Spleen (tissue), 11 donors: ENCODE data around the gene C5. TPM values are rescaled to one million over a fixed set of nuclear protein-coding genes. Genes with fewer than 3 reads are reported as not detected.

Source experiments
- DNase-seq: peaks from one replicate; pipeline ENCODE4 v3.0.0-alpha.2; 2020
- H3K27ac ChIP-seq, 8 donors: fragments of 200-600 bp; sonication (generic) in 7 of 8; 1 replicate in 4 of 8; 2 replicates in 4 of 8; pipeline versions ENCODE4 v1.5.0 to v1.8.0; 2016 to 2021; ENCODE audit warnings: inconsistent platforms in 4 of 8, mild to moderate bottlenecking in 4 of 8, moderate library complexity in 1 of 8
- H3K27me3 ChIP-seq, 7 donors: fragments of 200-600 bp; sonication (generic) in 6 of 7; replicated peaks in 1 of 7; 1 replicate in 4 of 7; 2 replicates in 3 of 7; pipeline versions ENCODE4 v1.5.0 to v1.8.0; 2016 to 2021; ENCODE audit warnings: inconsistent platforms in 3 of 7, mild to moderate bottlenecking in 1 of 7
- H3K36me3 ChIP-seq, 6 donors: fragments of 200-600 bp; sonication (generic) in 5 of 6; 1 replicate in 4 of 6; 2 replicates in 2 of 6; pipeline versions ENCODE4 v1.5.0 to v1.8.0; 2016 to 2021; ENCODE audit warnings: inconsistent platforms in 2 of 6
- H3K4me1 ChIP-seq, 6 donors: fragments of 200-600 bp; sonication (generic) in 5 of 6; 1 replicate in 3 of 6; 2 replicates in 3 of 6; pipeline versions ENCODE4 v1.5.0 to v1.8.0; 2016 to 2021; ENCODE audit warnings: inconsistent platforms in 3 of 6
- H3K4me3 ChIP-seq, 8 donors: fragments of 200-600 bp; sonication (generic) in 7 of 8; 1 replicate in 4 of 8; 2 replicates in 4 of 8; pipeline versions ENCODE4 v1.5.0 to v1.8.0; 2016 to 2021; ENCODE audit warnings: inconsistent platforms in 4 of 8, mild to moderate bottlenecking in 4 of 8, moderate library complexity in 2 of 8
- H3K9me3 ChIP-seq, 8 donors: fragments of 200-600 bp; sonication (generic) in 7 of 8; 1 replicate in 4 of 8; 2 replicates in 4 of 8; pipeline versions ENCODE4 v1.5.0 to v1.8.0; 2016 to 2021; ENCODE audit warnings: inconsistent platforms in 4 of 8
- CTCF ChIP-seq, 11 experiments: fragments of 200-600 bp in 7 of 11; fragments of 450-650 bp in 4 of 11; sonication (generic) in 4 of 11; IDR thresholded peaks in 8 of 11; conservative IDR thresholded peaks in 3 of 11; 1 replicate in 7 of 11; 2 replicates in 4 of 11; pipeline versions ENCODE4 v1.4.0 to v1.8.0; 2016 to 2021; ENCODE audit warnings: antibody characterized with exemption in 11 of 11, inconsistent platforms in 4 of 11, mild to moderate bottlenecking in 1 of 11
- POLR2A ChIP-seq, 3 donors: fragments of 450-650 bp; IDR thresholded peaks; one replicate each; pipeline ENCODE4 v1.5.1; 2017; ENCODE audit warnings: antibody characterized with exemption in 3 of 3, mild to moderate bottlenecking in 1 of 3
- POLR2AphosphoS5 ChIP-seq, 3 donors: sonication (generic); formaldehyde crosslinking; IDR thresholded peaks; one replicate each; pipeline ENCODE4 v1.5.1; 2017; ENCODE audit warnings: antibody characterized with exemption in 3 of 3
- WGBS, 5 donors: extraction: QIAGEN DNeasy Blood & Tissue Kit in 3 of 5; methylation state at CpG; one replicate each; pipeline versions ENCODE4 v1.1.5 to v1.1.7; 2013 to 2018; 5-methylcytosine and 5-hydroxymethylcytosine counted together
- intact Hi-C: fragments of 100-400 bp; cut with DNase I; formaldehyde crosslinking; loops from one replicate; pipeline ENCODE4 v1.15.0; 2023; ENCODE audit warnings: low total_unique reads
- polyA plus RNA-seq, 3 donors: library from polyadenylated mRNA; stranded (reverse); fragments of 200-250 nt; gene quantifications; one replicate each; pipeline ENCODE4 v1.2.1, GENCODE V29; 2013
- total RNA-seq, 7 donors: library from RNA; depleted of rRNA in 3 of 7; stranded (reverse); fragments of >200 nt in 3 of 7; fragmentation: NEBNext Ultra II Directional in 4 of 7; extraction: Animal tissue kit (Norgen Biotek cat#: 25700) in 4 of 7; gene quantifications; one replicate each; pipeline versions ENCODE4 v1.1.0 to v1.2.1, GENCODE V29; 2016 to 2021
- donor health status: healthy with polysubstance abuse.
- donor health status: DM: no; HTN: no; CAD: no; lungs with moderate emphysema.
- donor health status: DM: no; HTN: no; CAD: no.
- donor health status: Bipolar disorder and iron deficiency.
- donor health status: healthy.
- donor health status: DM: no; HTN: no; CAD: no.
- donor health status: DM: yes; HTN: yes; CAD: no.

The C5 gene
- total and polyA plus RNA-seq, 10 donors = 1.2 to 10.4 (median 2.9) TPM

GRCh38 chr9:120965344-120966012, 84.6 kb downstream of the C5 start:
- H3K27me3 ChIP-seq = no peaks in the 10 kb centered on the region
- no peak overlapping the region for H3K27ac ChIP-seq
- H3K4me1 ChIP-seq = no peaks in the 10 kb centered on the region
- peaks cover 0 to 32% (median 2%) of the 10 kb centered on the region in 6 donors for H3K36me3 ChIP-seq
- no peak overlapping the region for H3K4me3 ChIP-seq
- TF ChIP-seq CTCF (IDR thresholded peaks at IDR 0.05 in 8 of 11, conservative IDR thresholded peaks at IDR 0.05 in 3 of 11) (no peak), POLR2AphosphoS5 (IDR thresholded peaks at IDR 0.05) (no peak), POLR2A (IDR thresholded peaks at IDR 0.05) (no peak)
- no peak for DNase-seq
- no peaks in the 10 kb centered on the region for H3K9me3 ChIP-seq
- WGBS, 5 donors = 74 to 92% (median 85%) methylated on average over 4 of the region's 4 CpGs
- intact Hi-C loops = no loop called here

- TF ChIP-seq CTCF (IDR thresholded peaks at IDR 0.05 in 8 of 11, conservative IDR thresholded peaks at IDR 0.05 in 3 of 11) (no peak), POLR2AphosphoS5 (IDR thresholded peaks at IDR 0.05) (no peak), POLR2A (IDR thresholded peaks at IDR 0.05) (no peak)
- intact Hi-C loops = no loop called here
- H3K36me3 ChIP-seq = peaks cover 0 to 37% (median 2%) of the 10 kb centered on the region in 6 donors
- H3K4me1 ChIP-seq = no peaks in the 10 kb centered on the region
- no peaks in the 10 kb centered on the region for H3K27me3 ChIP-seq
- H3K27ac ChIP-seq = no peak overlapping the region
- DNase-seq = no peak
- H3K9me3 ChIP-seq = no peaks in the 10 kb centered on the region
- 94 to 99% (median 97%) methylated on average over 3 of the region's 3 CpGs for WGBS, 5 donors
- no peak overlapping the region for H3K4me3 ChIP-seq
Measured at GRCh38 chr9:120961936-120962335, 88.1 kb downstream of the C5 start.

GRCh38 chr9:120960001-120960400, 90.1 kb downstream of the C5 start:
- Histone ChIP-seq H3K27ac (no peak overlapping the region), H3K36me3 (peaks cover 0 to 37% (median 2%) of the 10 kb centered on the region in 6 donors), H3K27me3 (no peaks in the 10 kb centered on the region), H3K9me3 (no peaks in the 10 kb centered on the region), H3K4me1 (no peaks in the 10 kb centered on the region), H3K4me3 (no peak overlapping the region)
- intact Hi-C loops = no loop called here
- TF ChIP-seq POLR2AphosphoS5 (IDR thresholded peaks at IDR 0.05) (no peak), POLR2A (IDR thresholded peaks at IDR 0.05) (no peak), CTCF (IDR thresholded peaks at IDR 0.05 in 8 of 11, conservative IDR thresholded peaks at IDR 0.05 in 3 of 11) (no peak)
- 83 to 98% (median 91%) methylated on average over 1 of the region's 1 CpG for WGBS, 5 donors
- no peak for DNase-seq

- WGBS, 5 donors = 80 to 99% (median 96%) methylated on average over 3 of the region's 3 CpGs
- Histone ChIP-seq H3K27me3 (no peaks in the 10 kb centered on the region), H3K4me1 (no peaks in the 10 kb centered on the region), H3K27ac (no peak overlapping the region), H3K36me3 (peaks cover 0 to 19% (median 0%) of the 10 kb centered on the region in 6 donors), H3K9me3 (no peaks in the 10 kb centered on the region), H3K4me3 (no peak overlapping the region)
- TF ChIP-seq CTCF (IDR thresholded peaks at IDR 0.05 in 8 of 11, conservative IDR thresholded peaks at IDR 0.05 in 3 of 11) (no peak), POLR2A (IDR thresholded peaks at IDR 0.05) (no peak), POLR2AphosphoS5 (IDR thresholded peaks at IDR 0.05) (no peak)
- intact Hi-C loops = no loop called here
- no peak for DNase-seq
Measured at GRCh38 chr9:120956862-120957261, 93.2 kb downstream of the C5 start.
